ENCODE data around the gene PLAGL2.

Gene PLAGL2

GRCh38 chr20:32236048-32236533 is 28.5 kb upstream of the PLAGL2 start:
- no peak for TF ChIP-seq ZNF274 (IDR thresholded peaks at IDR 0.05; ENCODE audit: low read depth, low read length)
- no peak overlapping the region for H3K4me3 ChIP-seq (ENCODE audit: low read length)

- no peak for TF ChIP-seq ZNF274 (IDR thresholded peaks at IDR 0.05; ENCODE audit: low read depth, low read length)
- no peak overlapping the region for H3K4me3 ChIP-seq (ENCODE audit: low read length)
These were observed 27.9 kb upstream of the PLAGL2 start for GRCh38 chr20:32235331-32236047.

GRCh38 chr20:32234135-32234808 is 26.7 kb upstream of the PLAGL2 start:
- TF ChIP-seq ZNF274 (IDR thresholded peaks at IDR 0.05; ENCODE audit: low read depth, low read length): no peak
- no peak overlapping the region for H3K4me3 ChIP-seq (ENCODE audit: low read length)

DNA sequence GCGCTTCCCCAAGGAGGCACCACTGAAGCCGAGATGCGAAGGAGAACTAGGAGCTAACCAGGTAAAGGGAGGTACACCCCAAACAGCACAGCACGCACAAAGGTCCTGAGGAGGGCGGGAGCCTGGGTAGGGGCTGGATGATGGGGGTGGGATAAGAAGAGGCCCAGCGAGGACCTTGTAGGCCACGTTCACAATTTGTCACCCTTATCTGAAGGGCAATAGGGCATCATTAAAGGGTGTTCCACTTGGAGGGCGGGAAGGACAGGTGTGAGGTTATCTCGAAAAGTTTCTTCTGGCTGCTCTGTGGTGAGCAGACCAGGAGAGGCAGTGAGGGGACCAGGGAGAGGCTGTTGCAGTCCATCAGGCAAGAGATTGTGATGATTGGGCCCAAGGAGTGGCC is 25.7 kb upstream of the PLAGL2 start:
- TF ChIP-seq ZNF274 (IDR thresholded peaks at IDR 0.05; ENCODE audit: low read depth, low read length): no peak

GRCh38 chr20:32232326-32232886 is 24.9 kb upstream of the PLAGL2 start:
- no peak for TF ChIP-seq ZNF274 (IDR thresholded peaks at IDR 0.05; ENCODE audit: low read depth, low read length)
- no peak overlapping the region for H3K4me3 ChIP-seq (ENCODE audit: low read length)

More for the DNA sequence above, 25.7 kb upstream of the PLAGL2 start:
- no peak overlapping the region for H3K4me3 ChIP-seq (ENCODE audit: low read length)

DNA sequence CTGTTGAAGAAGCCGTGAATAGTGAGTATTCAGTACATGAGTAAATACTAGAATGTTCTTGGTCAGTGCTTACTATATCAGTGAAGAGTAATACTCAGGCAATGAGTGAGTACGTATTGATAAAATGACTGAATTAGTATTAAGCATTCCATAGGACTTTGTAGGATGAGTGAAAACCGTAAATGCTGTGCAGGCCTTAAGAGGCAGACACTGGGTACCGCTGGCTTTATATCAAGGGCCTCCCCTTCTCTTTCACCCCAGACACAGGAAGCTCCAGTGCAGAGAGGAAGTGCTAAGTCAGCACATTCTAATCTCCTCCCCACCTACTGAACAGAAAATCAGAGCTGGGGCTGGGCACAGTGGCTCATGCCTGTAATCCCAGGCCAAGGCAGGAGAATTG is 24.3 kb upstream of the PLAGL2 start:
- TF ChIP-seq ZNF274 (IDR thresholded peaks at IDR 0.05; ENCODE audit: low read depth, low read length): no peak
- H3K4me3 ChIP-seq (ENCODE audit: low read length): no peak overlapping the region

GRCh38 chr20:32231245-32231644 is 23.7 kb upstream of the PLAGL2 start:
- no peak for TF ChIP-seq ZNF274 (IDR thresholded peaks at IDR 0.05; ENCODE audit: low read depth, low read length)
- no peak overlapping the region for H3K4me3 ChIP-seq (ENCODE audit: low read length)

DNA sequence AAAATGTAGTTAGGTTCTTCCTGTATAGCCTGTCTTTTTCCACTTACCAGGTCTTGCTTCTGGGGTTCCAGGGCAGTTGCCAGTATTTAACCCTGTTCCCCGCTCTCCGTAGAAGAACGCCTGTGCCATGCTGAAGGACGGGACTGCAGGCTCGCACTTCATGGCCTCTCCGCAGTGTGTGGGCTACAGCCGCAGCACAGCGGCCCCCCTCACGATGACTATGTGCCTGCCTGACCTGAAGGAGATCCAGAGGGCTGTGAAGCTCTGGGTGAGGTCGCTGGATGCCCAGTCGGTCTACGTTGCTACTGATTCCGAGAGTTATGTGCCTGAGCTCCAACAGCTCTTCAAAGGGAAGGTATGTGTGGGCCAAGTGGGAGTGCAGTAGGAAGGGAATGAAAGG is 23.2 kb upstream of the PLAGL2 start:
- H3K4me3 ChIP-seq (ENCODE audit: low read length): no peak overlapping the region
- no peak for TF ChIP-seq ZNF274 (IDR thresholded peaks at IDR 0.05; ENCODE audit: low read depth, low read length)

- H3K4me3 ChIP-seq (ENCODE audit: low read length): no peak overlapping the region
- no peak for TF ChIP-seq ZNF274 (IDR thresholded peaks at IDR 0.05; ENCODE audit: low read depth, low read length)
These were observed 21.8 kb upstream of the PLAGL2 start for GRCh38 chr20:32229251-32229747.

- TF ChIP-seq ZNF274 (IDR thresholded peaks at IDR 0.05; ENCODE audit: low read depth, low read length): no peak
- no peak overlapping the region for H3K4me3 ChIP-seq (ENCODE audit: low read length)
These were observed 20.5 kb upstream of the PLAGL2 start for GRCh38 chr20:32227744-32228688.

DNA sequence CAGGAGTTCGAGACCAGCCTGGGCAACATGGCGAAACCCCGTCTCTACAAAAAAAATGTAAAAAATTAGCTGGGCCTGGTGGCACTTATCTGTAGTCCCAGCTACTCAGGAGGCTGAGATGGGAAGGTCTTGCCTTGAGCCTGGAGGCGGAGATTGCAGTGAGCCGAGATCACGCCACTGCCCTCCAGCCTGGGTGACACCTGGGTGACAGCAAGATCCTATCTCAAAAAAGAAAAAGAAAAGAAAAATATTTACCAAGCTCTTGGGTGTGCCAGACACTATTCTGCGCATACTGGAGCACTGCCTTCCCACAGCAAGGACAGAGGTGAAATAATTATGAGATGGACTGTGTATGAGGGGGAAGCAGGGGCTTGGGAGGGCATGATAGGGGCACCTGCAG is 19.8 kb upstream of the PLAGL2 start:
- no peak overlapping the region for H3K4me3 ChIP-seq (ENCODE audit: low read length)
- TF ChIP-seq ZNF274 (IDR thresholded peaks at IDR 0.05; ENCODE audit: low read depth, low read length): no peak

- no peak for TF ChIP-seq ZNF274 (IDR thresholded peaks at IDR 0.05; ENCODE audit: low read depth, low read length)
These were observed 18.8 kb upstream of the PLAGL2 start for GRCh38 chr20:32226391-32226790.

GRCh38 chr20:32224463-32224862 is 16.9 kb upstream of the PLAGL2 start:
- TF ChIP-seq ZNF274 (IDR thresholded peaks at IDR 0.05; ENCODE audit: low read depth, low read length): no peak
- H3K4me3 ChIP-seq (ENCODE audit: low read length): no peak overlapping the region

More at GRCh38 chr20:32226391-32226790, 18.8 kb upstream of the PLAGL2 start:
- H3K4me3 ChIP-seq (ENCODE audit: low read length): no peak overlapping the region

Measured in GM08714 (cell line).